CD4-positive, alpha-beta memory T cell (primary cell): ENCODE results near the gene CDC40. TPM values are rescaled to one million over a fixed set of nuclear protein-coding genes. Genes with fewer than 3 reads are reported as not detected.
A peak's percentile ranks its signal among the peaks of the same experiment; 100 is the strongest.
"Not testable (repeated sequence)": the region's sequence is repeated elsewhere in the genome, so short reads cannot be mapped to it uniquely, and the experiment has no call there.

ENCODE experiments used
- CTCF ChIA-PET: fragments of 350-600 bp; sonication (Branson Sonifier 250); formaldehyde crosslinking; loops from one replicate; lab custom pipeline; 2021; ENCODE audit warnings: inconsistent platforms; ENCODE audit not compliant: partially characterized antibody; lab: Charles Lee
- POLR2A ChIA-PET: fragments of 350-600 bp; sonication (Branson Sonifier 250); formaldehyde crosslinking; loops from one replicate; lab custom pipeline; 2021; ENCODE audit not compliant: partially characterized antibody; lab: Charles Lee
- DNase-seq, 5 donors: peaks; one replicate each; pipeline versions ENCODE4 v3.0.0 to v3.0.0-alpha.2; 2020 to 2022; ENCODE audit warnings: mixed read lengths in 1 of 5
- H3K27ac ChIP-seq: one replicate; pipeline ENCODE4 v1.7.0; 2013; ENCODE audit warnings: low read depth, low read length
- H3K27me3 ChIP-seq: 2 replicates; pipeline ENCODE4 v1.7.0; 2013; ENCODE audit warnings: mild to moderate bottlenecking, low read length, moderate library complexity; ENCODE audit not compliant: insufficient read depth
- H3K36me3 ChIP-seq: 2 replicates; pipeline ENCODE4 v1.7.0; 2013; ENCODE audit warnings: mild to moderate bottlenecking, low read length, moderate library complexity; ENCODE audit not compliant: insufficient read depth
- H3K4me1 ChIP-seq: 2 replicates; pipeline ENCODE4 v1.7.0; 2013; ENCODE audit warnings: mild to moderate bottlenecking, low read length, moderate library complexity; ENCODE audit not compliant: insufficient read depth
- H3K4me3 ChIP-seq, 2 donors: one replicate each; pipeline ENCODE4 v1.7.0; 2013; ENCODE audit warnings: low read length in 2 of 2, mild to moderate bottlenecking in 1 of 2
- H3K9me3 ChIP-seq, 2 donors: one replicate each; pipeline ENCODE4 v1.7.0; 2013; ENCODE audit warnings: low read length in 2 of 2, control low read depth in 1 of 2; ENCODE audit not compliant: control insufficient read depth in 1 of 2
- H3K27ac Mint-ChIP-seq, 7 donors: one replicate each; pipeline ENCODE4 v1.8.0; 2020 to 2021; ENCODE audit warnings: mixed read lengths in 7 of 7, mild to moderate bottlenecking in 6 of 7, inconsistent platforms in 3 of 7, moderate library complexity in 3 of 7
- H3K27me3 Mint-ChIP-seq, 2 donors: one replicate each; pipeline ENCODE4 v1.8.0; 2020 to 2021; ENCODE audit warnings: mixed read lengths in 2 of 2
- H3K36me3 Mint-ChIP-seq, 2 donors: one replicate each; pipeline ENCODE4 v1.8.0; 2020 to 2021; ENCODE audit warnings: mixed read lengths in 2 of 2, inconsistent platforms in 1 of 2, mild to moderate bottlenecking in 1 of 2
- H3K4me1 Mint-ChIP-seq, 4 donors: one replicate each; pipeline ENCODE4 v1.8.0; 2020 to 2021; ENCODE audit warnings: mixed read lengths in 4 of 4, mild to moderate bottlenecking in 1 of 4
- H3K4me3 Mint-ChIP-seq, 8 donors: one replicate each; pipeline ENCODE4 v1.8.0; 2020 to 2021; ENCODE audit warnings: mixed read lengths in 8 of 8, mild to moderate bottlenecking in 7 of 8, moderate library complexity in 6 of 8, inconsistent platforms in 3 of 8
- H3K9me3 Mint-ChIP-seq, 8 donors: one replicate each; pipeline ENCODE4 v1.8.0; 2020 to 2021; ENCODE audit warnings: mixed read lengths in 8 of 8, mild to moderate bottlenecking in 5 of 8, inconsistent platforms in 3 of 8, moderate library complexity in 1 of 8
- intact Hi-C: fragments of 100-400 bp; cut with micrococcal nuclease; formaldehyde crosslinking; loops from one replicate; pipeline ENCODE4 v1.15.1; 2023
- polyA plus RNA-seq, 2 donors: library from polyadenylated mRNA; unstranded; fragments of 300-500 nt; fragmentation: Illumina TruSeq; gene quantifications; one replicate each; pipeline ENCODE4 v1.2.3, GENCODE V29; 2021
- total RNA-seq, 2 experiments: library from RNA; stranded (reverse); gene quantifications; one replicate each; pipeline ENCODE4 v1.2.3, GENCODE V29; 2021

The CDC40 gene
- total and polyA plus RNA-seq, 4 experiments from 2014 or later, result 20.4 to 38.0 (median 35.9) TPM

GRCh38 chr6:110266996-110267395 lies 86.8 kb downstream of the CDC40 start:
- CTCF ChIA-PET, result no interaction called here
- Histone ChIP-seq H3K36me3 (no peaks in the 10 kb centered on the region), H3K9me3 (no peaks in the 10 kb centered on the region), H3K4me3 (no peak overlapping the region), H3K27ac (no peak overlapping the region), H3K4me1 (no peaks in the 10 kb centered on the region), H3K27me3 (no peaks in the 10 kb centered on the region)
- Mint-ChIP-seq H3K27me3 (peaks cover 0 to 1% of the 10 kb centered on the region in 2 donors), H3K36me3 (peaks cover 0 to 3% of the 10 kb centered on the region in 2 donors), H3K4me1 (no peaks in the 10 kb centered on the region), H3K27ac (peak overlapping the region in 1 of 7 donors; percentile 11), H3K4me3 (no peak overlapping the region), H3K9me3 (peaks cover 2 to 19% (median 8%) of the 10 kb centered on the region in 8 donors)
- intact Hi-C loops, result no loop called here
- DNase-seq, result no peak
- POLR2A ChIA-PET, result no interaction called here

- H3K36me3 Mint-ChIP-seq, result peaks cover 0 to 1% of the 10 kb centered on the region in 2 donors
- Histone ChIP-seq H3K4me3 (no peak overlapping the region), H3K36me3 (no peaks in the 10 kb centered on the region), H3K27me3 (no peaks in the 10 kb centered on the region), H3K9me3 (no peaks in the 10 kb centered on the region), H3K27ac (no peak overlapping the region), H3K4me1 (no peaks in the 10 kb centered on the region)
- H3K27ac Mint-ChIP-seq, result no peak overlapping the region
- H3K4me3 Mint-ChIP-seq, result no peak overlapping the region
- intact Hi-C loops, result no loop called here
- DNase-seq, result no peak
- peaks cover 0 to 7% of the 10 kb centered on the region in 2 donors for H3K27me3 Mint-ChIP-seq
- no peaks in the 10 kb centered on the region for H3K4me1 Mint-ChIP-seq
- CTCF ChIA-PET, result no interaction called here
- POLR2A ChIA-PET, result no interaction called here
- H3K9me3 Mint-ChIP-seq, result peaks cover 2 to 18% (median 5%) of the 10 kb centered on the region in 8 donors
These were observed 89.4 kb downstream of the CDC40 start for GRCh38 chr6:110269623-110270022.

- intact Hi-C loops, result no loop called here
- POLR2A ChIA-PET, result no interaction called here
- CTCF ChIA-PET, result no interaction called here
- Mint-ChIP-seq H3K27ac (no peak overlapping the region), H3K9me3 (peaks cover 2 to 14% (median 5%) of the 10 kb centered on the region in 8 donors), H3K4me3 (no peak overlapping the region), H3K36me3 (peaks cover 0 to 1% of the 10 kb centered on the region in 2 donors), H3K27me3 (peaks cover under 1 to 7% of the 10 kb centered on the region in 2 donors), H3K4me1 (no peaks in the 10 kb centered on the region)
- Histone ChIP-seq H3K4me3 (no peak overlapping the region), H3K36me3 (no peaks in the 10 kb centered on the region), H3K27ac (no peak overlapping the region), H3K27me3 (no peaks in the 10 kb centered on the region), H3K9me3 (no peaks in the 10 kb centered on the region), H3K4me1 (no peaks in the 10 kb centered on the region)
- DNase-seq, result no peak
These were observed 89.9 kb downstream of the CDC40 start for GRCh38 chr6:110270165-110270564.

DNA sequence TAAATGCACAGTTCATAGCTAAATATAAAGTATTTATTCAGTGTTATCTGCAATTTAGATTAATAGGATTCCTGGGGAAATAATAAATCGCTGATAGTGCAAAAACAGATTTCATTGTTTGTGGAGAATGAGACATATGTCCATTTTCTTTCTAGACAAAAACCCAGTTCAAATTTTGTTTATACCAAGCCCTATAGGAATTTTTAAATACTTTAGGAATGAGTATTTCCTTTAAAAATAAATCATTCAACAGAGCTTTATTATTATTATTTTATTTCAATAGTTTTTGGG lies 91.5 kb downstream of the CDC40 start:
- CTCF ChIA-PET, result no interaction called here

GRCh38 chr6:110272781-110273180 lies 92.6 kb downstream of the CDC40 start:
- POLR2A ChIA-PET, H3K36me3 Mint-ChIP-seq, H3K27ac Mint-ChIP-seq, intact Hi-C loops, H3K9me3 Mint-ChIP-seq, H3K4me3 Mint-ChIP-seq, H3K4me1 ChIP-seq, H3K36me3 ChIP-seq, H3K4me1 Mint-ChIP-seq, H3K27ac ChIP-seq, CTCF ChIA-PET, DNase-seq, H3K27me3 ChIP-seq, H3K4me3 ChIP-seq, H3K27me3 Mint-ChIP-seq, H3K9me3 ChIP-seq: not testable (repeated sequence)

More for the DNA sequence above, 91.5 kb downstream of the CDC40 start:
- H3K27me3 Mint-ChIP-seq, result peaks cover 6 to 7% of the 10 kb centered on the region in 2 donors
- intact Hi-C loops, result no loop called here
- H3K4me1 ChIP-seq, result no peaks in the 10 kb centered on the region
- peaks cover 0 to 1% of the 10 kb centered on the region in 2 donors for H3K36me3 Mint-ChIP-seq
- H3K36me3 ChIP-seq, result no peaks in the 10 kb centered on the region
- no peak overlapping the region for H3K4me3 Mint-ChIP-seq
- POLR2A ChIA-PET, result no interaction called here
- no peak overlapping the region for H3K27ac ChIP-seq
- H3K9me3 ChIP-seq, result no peaks in the 10 kb centered on the region
- peaks cover 0 to 11% (median 5%) of the 10 kb centered on the region in 8 donors for H3K9me3 Mint-ChIP-seq
- DNase-seq, result no peak
- no peak overlapping the region for H3K27ac Mint-ChIP-seq
- H3K27me3 ChIP-seq, result no peaks in the 10 kb centered on the region
- no peaks in the 10 kb centered on the region for H3K4me1 Mint-ChIP-seq
- no peak overlapping the region for H3K4me3 ChIP-seq

DNA sequence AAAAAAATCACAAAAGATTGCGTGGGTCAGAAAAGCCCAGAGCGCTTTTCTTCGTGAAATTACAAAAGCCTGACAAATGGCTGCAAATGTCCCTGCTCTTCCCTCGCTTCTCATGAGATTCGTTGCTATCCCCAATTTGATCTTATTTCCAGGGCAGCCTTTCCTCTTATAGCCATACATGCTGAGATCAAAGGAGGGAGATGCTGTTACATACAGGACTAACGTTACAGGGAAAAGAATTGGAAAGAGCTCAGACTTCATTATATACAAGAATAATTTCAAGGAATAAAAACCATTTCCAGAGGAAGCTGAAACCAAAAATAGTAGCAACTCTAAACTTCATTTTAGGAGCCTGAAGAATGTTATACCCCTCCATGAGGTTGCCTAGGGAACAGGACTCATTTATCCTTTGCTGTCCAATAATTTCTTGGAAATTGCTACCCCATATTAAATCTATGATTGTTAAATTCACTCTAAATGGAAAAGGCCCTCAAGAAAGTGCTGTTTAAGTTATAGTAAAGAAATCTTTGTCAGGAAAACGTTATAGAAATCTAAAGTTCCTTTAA lies 97.0 kb downstream of the CDC40 start:
- Mint-ChIP-seq H3K36me3 (no peaks in the 10 kb centered on the region), H3K4me1 (no peaks in the 10 kb centered on the region), H3K9me3 (peaks cover 0 to 5% (median 2%) of the 10 kb centered on the region in 8 donors), H3K27me3 (peaks cover 5 to 9% of the 10 kb centered on the region in 2 donors), H3K4me3 (no peak overlapping the region), H3K27ac (no peak overlapping the region)
- H3K27ac ChIP-seq, result no peak overlapping the region
- intact Hi-C loops, result no loop called here
- no peaks in the 10 kb centered on the region for H3K9me3 ChIP-seq
- no peak overlapping the region for H3K4me3 ChIP-seq
- H3K4me1 ChIP-seq, result no peaks in the 10 kb centered on the region
- H3K27me3 ChIP-seq, result peaks cover under 1% of the 10 kb centered on the region
- ChIA-PET CTCF (no interaction called here), POLR2A (no interaction called here)
- H3K36me3 ChIP-seq, result no peaks in the 10 kb centered on the region
- DNase-seq, result no peak
